H9 (cell line): Measurements from ENCODE around the gene SLC44A1. TPM values are rescaled to one million over a fixed set of nuclear protein-coding genes. Genes with fewer than 3 reads are reported as not detected.

ENCODE experiments used
- DNase-seq: peaks from one replicate; pipeline ENCODE4 v3.0.0-alpha.2; 2017
- H2AFZ ChIP-seq: one replicate; pipeline ENCODE4 v1.6.1; 2013; ENCODE audit warnings: mild to moderate bottlenecking, low read length, control low read depth, moderate library complexity
- H2AK5ac ChIP-seq: 2 replicates; pipeline ENCODE4 v1.6.1; 2013; ENCODE audit warnings: low read length, control low read depth, mixed read lengths; ENCODE audit not compliant: insufficient read length
- H2BK120ac ChIP-seq: one replicate; pipeline ENCODE4 v1.6.1; 2013; ENCODE audit warnings: low read depth, mild to moderate bottlenecking, low read length, control low read depth, inconsistent platforms; ENCODE audit not compliant: poor library complexity, severe bottlenecking
- H2BK12ac ChIP-seq: 2 replicates; pipeline ENCODE4 v1.6.1; 2013; ENCODE audit warnings: low read length, control low read depth, mixed read lengths, low read depth; ENCODE audit not compliant: insufficient read length
- H2BK15ac ChIP-seq: 2 replicates; pipeline ENCODE4 v1.6.1; 2013; ENCODE audit warnings: low read depth, low read length, control low read depth
- H2BK20ac ChIP-seq: one replicate; pipeline ENCODE4 v1.6.1; 2013; ENCODE audit warnings: low read depth, mild to moderate bottlenecking, low read length, control low read depth, inconsistent platforms; ENCODE audit not compliant: poor library complexity, severe bottlenecking
- H2BK5ac ChIP-seq: 2 replicates; pipeline ENCODE4 v1.6.1; 2013; ENCODE audit warnings: low read length, control low read depth, mixed read lengths; ENCODE audit not compliant: insufficient read length
- H3K14ac ChIP-seq: 2 replicates; pipeline ENCODE4 v1.6.1; 2013; ENCODE audit warnings: low read length, control low read depth; ENCODE audit not compliant: insufficient read depth
- H3K18ac ChIP-seq: 2 replicates; pipeline ENCODE4 v1.6.1; 2013; ENCODE audit warnings: low read depth, mild to moderate bottlenecking, mixed read lengths, low read length, control low read depth; ENCODE audit not compliant: insufficient read length
- H3K23ac ChIP-seq: 2 replicates; pipeline ENCODE4 v1.6.1; 2013; ENCODE audit warnings: low read length, control low read depth, mixed read lengths, low read depth; ENCODE audit not compliant: insufficient read length
- H3K23me2 ChIP-seq: 2 replicates; pipeline ENCODE4 v1.6.1; 2013; ENCODE audit warnings: low read depth, mild to moderate bottlenecking, mixed read lengths, low read length, control low read depth; ENCODE audit not compliant: insufficient read length, poor library complexity, severe bottlenecking
- H3K27ac ChIP-seq: 2 replicates; pipeline ENCODE4 v1.5.1; 2013; ENCODE audit warnings: low read length, control low read depth, mixed read lengths, low read depth; ENCODE audit not compliant: insufficient read length
- H3K27me3 ChIP-seq: 2 replicates; pipeline ENCODE4 v1.6.1; 2013; ENCODE audit warnings: low read length, control low read depth, inconsistent platforms; ENCODE audit not compliant: insufficient read depth
- H3K4ac ChIP-seq: 2 replicates; pipeline ENCODE4 v1.6.1; 2013; ENCODE audit warnings: low read depth, mild to moderate bottlenecking, control low read depth, inconsistent platforms, low read length, moderate library complexity
- H3K4me1 ChIP-seq: 2 replicates; pipeline ENCODE4 v1.6.1; 2013; ENCODE audit warnings: low read length, control low read depth, inconsistent platforms; ENCODE audit not compliant: insufficient read depth
- H3K4me2 ChIP-seq: 2 replicates; pipeline ENCODE4 v1.6.1; 2013; ENCODE audit warnings: low read length, control low read depth, mixed read lengths; ENCODE audit not compliant: insufficient read length, insufficient read depth
- H3K56ac ChIP-seq: 2 replicates; pipeline ENCODE4 v1.6.1; 2013; ENCODE audit warnings: low read depth, mild to moderate bottlenecking, mixed read lengths, low read length, control low read depth; ENCODE audit not compliant: insufficient read length
- H3K79me1 ChIP-seq: 2 replicates; pipeline ENCODE4 v1.6.1; 2013; ENCODE audit warnings: low read depth, mild to moderate bottlenecking, moderate library complexity, low read length, control low read depth, inconsistent platforms; ENCODE audit not compliant: insufficient read depth, poor library complexity, severe bottlenecking
- H3K79me2 ChIP-seq: 2 replicates; pipeline ENCODE4 v1.6.1; 2013; ENCODE audit warnings: low read length, control low read depth, inconsistent platforms; ENCODE audit not compliant: insufficient read depth
- H3K9ac ChIP-seq: 2 replicates; pipeline ENCODE4 v1.6.1; 2013; ENCODE audit warnings: low read length, control low read depth, mixed read lengths; ENCODE audit not compliant: insufficient read length; ENCODE audit errors: extremely low read depth
- H3K9me3 ChIP-seq: one replicate; pipeline ENCODE4 v1.6.1; 2013; ENCODE audit warnings: low read depth, low read length, inconsistent platforms; ENCODE audit not compliant: control insufficient read depth
- H3T11ph ChIP-seq: one replicate; pipeline ENCODE4 v1.6.1; 2013; ENCODE audit warnings: mild to moderate bottlenecking, low read length, control low read depth, inconsistent platforms
- H4K20me1 ChIP-seq: one replicate; pipeline ENCODE4 v1.6.1; 2013; ENCODE audit not compliant: control insufficient read depth, insufficient read length, insufficient read depth
- H4K5ac ChIP-seq: 2 replicates; pipeline ENCODE4 v1.6.1; 2013; ENCODE audit warnings: low read depth, mild to moderate bottlenecking, mixed read lengths, low read length, control low read depth; ENCODE audit not compliant: insufficient read length
- H4K8ac ChIP-seq: replicated peaks from 2 replicates; pipeline ENCODE4 v1.6.1; 2013; ENCODE audit warnings: low read length, control low read depth, mixed read lengths, low read depth; ENCODE audit not compliant: insufficient read length
- H4K91ac ChIP-seq: 2 replicates; pipeline ENCODE4 v1.6.1; 2013; ENCODE audit warnings: low read depth, mild to moderate bottlenecking, moderate library complexity, mixed read lengths, low read length, control low read depth; ENCODE audit not compliant: insufficient read length
- H3K27ac Mint-ChIP-seq, 3 experiments: 2 replicates in 2 of 3; 3 replicates in 1 of 3; pipeline ENCODE4 v1.8.0; 2020 to 2021; ENCODE audit warnings: mixed read lengths in 3 of 3, mild to moderate bottlenecking in 1 of 3, moderate library complexity in 1 of 3
- H3K27me3 Mint-ChIP-seq: 2 replicates; pipeline ENCODE4 v1.8.0; 2021; ENCODE audit warnings: low read depth, mild to moderate bottlenecking, moderate library complexity, mixed read lengths
- H3K36me3 Mint-ChIP-seq, 3 experiments: 2 replicates in 2 of 3; 3 replicates in 1 of 3; pipeline ENCODE4 v1.8.0; 2020 to 2021; ENCODE audit warnings: low read depth in 3 of 3, mixed read lengths in 3 of 3; ENCODE audit not compliant: insufficient read depth in 1 of 3
- H3K4me1 Mint-ChIP-seq, 2 experiments: 2 replicates each; pipeline ENCODE4 v1.8.0; 2020; ENCODE audit warnings: mixed read lengths in 2 of 2
- H3K4me3 Mint-ChIP-seq, 2 experiments: 2 replicates in 1 of 2; 3 replicates in 1 of 2; pipeline ENCODE4 v1.8.0; 2020 to 2021; ENCODE audit warnings: mild to moderate bottlenecking in 2 of 2, mixed read lengths in 2 of 2, moderate library complexity in 1 of 2
- H3K9me3 Mint-ChIP-seq, 2 experiments: 2 replicates in 1 of 2; 3 replicates in 1 of 2; pipeline ENCODE4 v1.8.0; 2020; ENCODE audit warnings: mild to moderate bottlenecking in 2 of 2, mixed read lengths in 2 of 2, moderate library complexity in 1 of 2
- CTCF ChIP-seq: fragments of 200-600 bp; sonication (generic); conservative IDR thresholded peaks from 3 replicates; pipeline ENCODE4 v1.8.0; 2021; ENCODE audit warnings: antibody characterized with exemption, mild to moderate bottlenecking
- WGBS: extraction: QIAGEN DNeasy Blood & Tissue Kit; methylation state at CpG from one replicate; pipeline ENCODE4 v1.1.7; 2013; ENCODE audit warnings: missing lambda C conversion rate, low lambda C conversion rate, mixed read lengths; ENCODE audit not compliant: insufficient read length; ENCODE audit errors: extremely low coverage; 5-methylcytosine and 5-hydroxymethylcytosine counted together
- total RNA-seq: library from RNA; stranded (reverse); gene quantifications from 2 replicates; pipeline ENCODE4 v1.2.1, GENCODE V29; 2021

Gene SLC44A1
- total RNA-seq, 1 experiment from 2014 or later = 60.7 TPM

GRCh38 chr9:105236261-105236660 is 8.2 kb upstream of the SLC44A1 start:
- no peak for TF ChIP-seq CTCF
- H3K18ac ChIP-seq = no peak overlapping the region
- H2AFZ ChIP-seq = no peak overlapping the region
- H4K91ac ChIP-seq = no peak overlapping the region
- no peak overlapping the region for H3T11ph ChIP-seq
- no peak overlapping the region for H3K9ac ChIP-seq
- H4K20me1 ChIP-seq = no peaks in the 10 kb centered on the region
- H3K9me3 ChIP-seq = no peaks in the 10 kb centered on the region
- H3K9me3 Mint-ChIP-seq = no peaks in the 10 kb centered on the region
- no peak overlapping the region for H3K14ac ChIP-seq
- H3K27ac ChIP-seq = no peak overlapping the region
- no peaks in the 10 kb centered on the region for H3K79me2 ChIP-seq
- H2BK12ac ChIP-seq = no peak overlapping the region
- no peak overlapping the region for H4K8ac ChIP-seq
- H3K4me2 ChIP-seq = no peak overlapping the region
- no peak overlapping the region for H3K4me3 Mint-ChIP-seq
- no CpG with 5 or more reads among the region's 1 CpG for WGBS
- H3K27me3 ChIP-seq = no peaks in the 10 kb centered on the region
- H3K4me1 ChIP-seq = no peaks in the 10 kb centered on the region; the same call in 1 of the 2 replicates
- no peak overlapping the region for H2BK20ac ChIP-seq
- H3K36me3 Mint-ChIP-seq = no peaks in the 10 kb centered on the region
- H3K23me2 ChIP-seq = no peaks in the 10 kb centered on the region
- no peak overlapping the region for H3K27ac Mint-ChIP-seq
- no peak for DNase-seq
- no peaks in the 10 kb centered on the region for H3K79me1 ChIP-seq
- peaks cover 16% of the 10 kb centered on the region in 2 experiments for H3K4me1 Mint-ChIP-seq
- H3K56ac ChIP-seq = no peak overlapping the region
- no peak overlapping the region for H2BK5ac ChIP-seq
- no peak overlapping the region for H2BK120ac ChIP-seq
- no peak overlapping the region for H3K4ac ChIP-seq
- no peak overlapping the region for H3K23ac ChIP-seq
- no peak overlapping the region for H2BK15ac ChIP-seq
- H4K5ac ChIP-seq = no peak overlapping the region
- H3K27me3 Mint-ChIP-seq = no peaks in the 10 kb centered on the region
- H2AK5ac ChIP-seq = no peak overlapping the region
